PFSK-1 (cell line): ENCODE data around the gene NXN.

Source experiments
- POLR2AphosphoS5 ChIP-seq: IDR thresholded peaks from 2 replicates; pipeline ENCODE4 v1.6.1; 2012; ENCODE audit warnings: low read depth, mild to moderate bottlenecking, control low read depth, low read length, moderate library complexity
- REST ChIP-seq, 2 experiments: IDR thresholded peaks; 2 replicates each; pipeline versions ENCODE4 v1.6.1 to v1.8.0; 2011 to 2012; ENCODE audit warnings: low read depth in 2 of 2, low read length in 2 of 2, control low read depth in 1 of 2, inconsistent platforms in 1 of 2, mild to moderate bottlenecking in 1 of 2, moderate library complexity in 1 of 2; ENCODE audit not compliant: insufficient read depth in 1 of 2
- SIN3A ChIP-seq: IDR thresholded peaks from 2 replicates; pipeline ENCODE4 v1.6.1; 2012; ENCODE audit warnings: mild to moderate bottlenecking, low read length, moderate library complexity, borderline replicate concordance; ENCODE audit not compliant: insufficient read depth

GRCh38 chr17:796609-797008 is 183.0 kb downstream of the NXN start:
- no peak for TF ChIP-seq REST (IDR thresholded peaks at IDR 0.05; ENCODE audit: insufficient read depth in 1 of 2, low read depth in 2 of 2, low read length in 2 of 2)
- TF ChIP-seq SIN3A, result no peak
- no peak for TF ChIP-seq POLR2AphosphoS5
